ENCODE data around the gene TCTA.

Gene TCTA

DNA sequence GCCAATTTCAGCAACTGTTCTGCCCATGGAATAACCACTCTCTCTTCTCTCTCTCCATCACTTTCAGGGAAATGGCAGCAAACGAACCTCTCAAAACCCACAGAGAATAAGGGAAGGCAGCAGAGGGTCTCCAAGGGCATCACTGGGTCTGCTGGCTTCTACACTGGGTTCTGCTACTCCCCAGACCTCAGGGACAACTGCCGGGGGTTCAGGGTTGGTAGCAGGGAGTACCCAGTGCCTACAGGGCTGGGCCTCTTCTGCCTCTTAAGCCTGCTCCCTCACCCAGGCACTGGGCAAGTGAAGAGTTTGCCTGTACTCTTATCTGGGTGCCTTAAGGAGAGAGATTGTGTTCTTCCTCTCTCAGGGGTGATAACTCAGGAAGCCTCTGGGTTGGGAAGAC, 2.5 kb downstream of the TCTA start:
- no peak for DNase-seq
- no peak for ATAC-seq (ENCODE audit: insufficient read depth, low read depth)
- Histone ChIP-seq H3K36me3 (ENCODE audit: insufficient read depth, low read length) (peaks cover 31% of the 10 kb centered on the region), H3K27ac (ENCODE audit: low read length) (peak overlapping the region; percentile 75), H4K20me1 (ENCODE audit: insufficient read depth, low read length) (peaks cover 21% of the 10 kb centered on the region), H3K27me3 (ENCODE audit: insufficient read depth, low read length, poor library complexity) (no peaks in the 10 kb centered on the region), H3K79me2 (ENCODE audit: insufficient read depth, low read length) (peaks cover 49% of the 10 kb centered on the region), H3K4me1 (ENCODE audit: insufficient read depth, low read length) (peaks cover 64% of the 10 kb centered on the region), H3K9me3 (ENCODE audit: insufficient read depth, low read length, severe bottlenecking) (no peaks in the 10 kb centered on the region), H3K4me3 (ENCODE audit: low read depth in 1 of 2, low read length in 2 of 2) (no peak overlapping the region), H3K9ac (ENCODE audit: low read depth, low read length) (peak overlapping the region; percentile 30), H3K4me2 (ENCODE audit: insufficient read depth, low read length) (peak overlapping the region; percentile 10; the same call in 1 of the 2 replicates), H2AFZ (ENCODE audit: low read depth, low read length) (no peak overlapping the region)
- TF ChIP-seq, protein P1, sequence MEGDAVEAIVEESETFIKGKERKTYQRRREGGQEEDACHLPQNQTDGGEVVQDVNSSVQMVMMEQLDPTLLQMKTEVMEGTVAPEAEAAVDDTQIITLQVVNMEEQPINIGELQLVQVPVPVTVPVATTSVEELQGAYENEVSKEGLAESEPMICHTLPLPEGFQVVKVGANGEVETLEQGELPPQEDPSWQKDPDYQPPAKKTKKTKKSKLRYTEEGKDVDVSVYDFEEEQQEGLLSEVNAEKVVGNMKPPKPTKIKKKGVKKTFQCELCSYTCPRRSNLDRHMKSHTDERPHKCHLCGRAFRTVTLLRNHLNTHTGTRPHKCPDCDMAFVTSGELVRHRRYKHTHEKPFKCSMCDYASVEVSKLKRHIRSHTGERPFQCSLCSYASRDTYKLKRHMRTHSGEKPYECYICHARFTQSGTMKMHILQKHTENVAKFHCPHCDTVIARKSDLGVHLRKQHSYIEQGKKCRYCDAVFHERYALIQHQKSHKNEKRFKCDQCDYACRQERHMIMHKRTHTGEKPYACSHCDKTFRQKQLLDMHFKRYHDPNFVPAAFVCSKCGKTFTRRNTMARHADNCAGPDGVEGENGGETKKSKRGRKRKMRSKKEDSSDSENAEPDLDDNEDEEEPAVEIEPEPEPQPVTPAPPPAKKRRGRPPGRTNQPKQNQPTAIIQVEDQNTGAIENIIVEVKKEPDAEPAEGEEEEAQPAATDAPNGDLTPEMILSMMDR (IDR thresholded peaks at IDR 0.05; ENCODE audit: borderline replicate concordance, extremely low read depth, low read length, poor library complexity, severe bottlenecking): no peak
- no peak for TF ChIP-seq EZH2 (IDR thresholded peaks at IDR 0.05; ENCODE audit: borderline replicate concordance, low read depth, low read length, severe bottlenecking)

DNA sequence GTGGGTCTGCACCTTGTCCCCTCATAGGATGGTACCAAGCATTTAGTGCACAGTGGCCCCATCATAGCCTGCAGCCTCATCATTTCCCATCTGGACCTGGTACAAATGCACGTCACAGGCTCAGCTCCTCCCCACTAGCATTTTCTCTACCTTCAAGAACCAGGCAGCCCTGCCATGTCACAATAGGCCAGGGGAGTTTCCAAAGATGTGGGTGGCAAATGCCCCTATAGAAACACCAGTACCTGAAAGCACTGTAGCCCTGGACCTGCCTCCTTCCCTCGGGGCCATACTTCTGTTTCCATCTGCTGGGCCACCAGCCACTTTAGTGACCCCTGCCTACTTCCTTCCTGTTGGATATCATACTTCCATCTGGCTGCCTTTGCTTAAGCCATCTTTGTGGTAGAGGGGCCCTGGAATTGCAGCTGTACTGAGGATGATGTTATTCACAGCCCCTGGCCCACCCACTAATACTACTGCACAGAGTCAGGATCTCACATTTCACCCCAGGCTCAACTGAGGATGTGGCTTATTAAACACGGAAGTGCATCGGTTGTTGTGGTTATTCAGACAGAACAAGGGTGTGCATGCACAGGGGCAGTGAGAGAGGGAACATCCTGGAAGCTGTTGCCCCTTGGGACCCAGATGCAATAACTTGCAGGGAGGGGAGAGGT, 3.8 kb downstream of the TCTA start:
- Histone ChIP-seq H3K4me3 (ENCODE audit: low read depth in 1 of 2, low read length in 2 of 2) (peak overlapping the region in 1 of 2 experiments; percentile 16; a peak in 1 of 4 replicates), H3K9me3 (ENCODE audit: insufficient read depth, low read length, severe bottlenecking) (no peaks in the 10 kb centered on the region), H3K36me3 (ENCODE audit: insufficient read depth, low read length) (peaks cover 40% of the 10 kb centered on the region), H3K79me2 (ENCODE audit: insufficient read depth, low read length) (peaks cover 36% of the 10 kb centered on the region), H4K20me1 (ENCODE audit: insufficient read depth, low read length) (peaks cover 8% of the 10 kb centered on the region), H2AFZ (ENCODE audit: low read depth, low read length) (no peak overlapping the region), H3K27ac (ENCODE audit: low read length) (peak overlapping the region; percentile 83), H3K27me3 (ENCODE audit: insufficient read depth, low read length, poor library complexity) (no peaks in the 10 kb centered on the region), H3K9ac (ENCODE audit: low read depth, low read length) (peak overlapping the region; percentile 30), H3K4me2 (ENCODE audit: insufficient read depth, low read length) (peak overlapping the region; percentile 48), H3K4me1 (ENCODE audit: insufficient read depth, low read length) (peaks cover 54% of the 10 kb centered on the region)
- DNase-seq (peak; percentile 90), ATAC-seq (ENCODE audit: insufficient read depth, low read depth) (peak; percentile 79)
- TF ChIP-seq, protein P1 (IDR thresholded peaks at IDR 0.05; ENCODE audit: borderline replicate concordance, extremely low read depth, low read length, poor library complexity, severe bottlenecking): no peak
- TF ChIP-seq EZH2 (IDR thresholded peaks at IDR 0.05; ENCODE audit: borderline replicate concordance, low read depth, low read length, severe bottlenecking): no peak

- DNase-seq (no peak), ATAC-seq (ENCODE audit: insufficient read depth, low read depth) (no peak)
- Histone ChIP-seq H3K9me3 (ENCODE audit: insufficient read depth, low read length, severe bottlenecking) (no peaks in the 10 kb centered on the region), H3K4me1 (ENCODE audit: insufficient read depth, low read length) (peaks cover 54% of the 10 kb centered on the region), H2AFZ (ENCODE audit: low read depth, low read length) (no peak overlapping the region), H3K27me3 (ENCODE audit: insufficient read depth, low read length, poor library complexity) (no peaks in the 10 kb centered on the region), H3K79me2 (ENCODE audit: insufficient read depth, low read length) (peaks cover 29% of the 10 kb centered on the region), H3K4me2 (ENCODE audit: insufficient read depth, low read length) (peak overlapping the region; percentile 48), H3K36me3 (ENCODE audit: insufficient read depth, low read length) (peaks cover 42% of the 10 kb centered on the region), H3K9ac (ENCODE audit: low read depth, low read length) (peak overlapping the region; percentile 30), H3K4me3 (ENCODE audit: low read depth in 1 of 2, low read length in 2 of 2) (no peak overlapping the region; a peak in 1 of 4 replicates), H3K27ac (ENCODE audit: low read length) (peak overlapping the region; percentile 83), H4K20me1 (ENCODE audit: insufficient read depth, low read length) (peaks cover 5% of the 10 kb centered on the region; the same call in 1 of the 2 replicates)
- TF ChIP-seq EZH2 (IDR thresholded peaks at IDR 0.05; ENCODE audit: borderline replicate concordance, low read depth, low read length, severe bottlenecking): no peak
- TF ChIP-seq, protein P1 (IDR thresholded peaks at IDR 0.05; ENCODE audit: borderline replicate concordance, extremely low read depth, low read length, poor library complexity, severe bottlenecking): no peak
Observed at GRCh38 chr3:49416867-49417266, 4.6 kb downstream of the TCTA start.

Data from DND-41 (cell line).